NCI-H1930 (cell line): ENCODE data around the gene MROH2A.

Experiments used
- DNase-seq, 2 experiments: peaks; one replicate each; lab custom pipeline; 2025; lab: John Stamatoyannopoulos, UW

The MROH2A gene

DNA sequence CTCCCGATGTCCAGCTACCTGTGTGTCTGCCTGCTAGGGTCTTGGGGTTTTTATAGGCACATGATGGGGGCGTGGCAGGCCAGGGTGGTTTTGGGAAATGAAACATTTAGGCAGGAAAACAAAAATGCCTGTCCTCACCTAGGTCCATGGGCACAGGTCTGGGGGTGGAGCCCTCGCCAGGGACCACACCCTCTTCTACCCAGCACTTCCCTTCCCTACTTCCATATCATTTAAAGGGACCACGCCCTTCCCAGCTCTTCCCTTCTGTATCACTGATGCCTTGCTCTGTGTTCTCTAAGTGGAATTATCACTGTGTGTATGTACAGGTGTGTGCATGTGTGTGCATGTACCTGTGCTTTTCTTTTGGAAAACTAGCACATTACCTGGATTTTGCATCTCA is 11.7 kb upstream of the MROH2A start:
- no peak for DNase-seq

DNA sequence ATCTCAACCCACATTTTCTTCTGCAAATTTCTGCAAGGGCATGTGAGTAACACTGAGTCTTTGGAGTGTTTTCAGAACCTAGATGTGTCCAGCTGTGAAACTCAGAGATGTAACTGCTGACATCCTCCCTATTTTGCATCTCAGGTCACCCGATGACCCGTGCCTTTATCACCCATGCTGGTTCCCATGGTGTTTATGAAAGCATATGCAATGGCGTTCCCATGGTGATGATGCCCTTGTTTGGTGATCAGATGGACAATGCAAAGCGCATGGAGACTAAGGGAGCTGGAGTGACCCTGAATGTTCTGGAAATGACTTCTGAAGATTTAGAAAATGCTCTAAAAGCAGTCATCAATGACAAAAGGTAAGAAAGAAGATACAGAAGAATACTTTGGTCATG is 10.1 kb upstream of the MROH2A start:
- no peak for DNase-seq

DNA sequence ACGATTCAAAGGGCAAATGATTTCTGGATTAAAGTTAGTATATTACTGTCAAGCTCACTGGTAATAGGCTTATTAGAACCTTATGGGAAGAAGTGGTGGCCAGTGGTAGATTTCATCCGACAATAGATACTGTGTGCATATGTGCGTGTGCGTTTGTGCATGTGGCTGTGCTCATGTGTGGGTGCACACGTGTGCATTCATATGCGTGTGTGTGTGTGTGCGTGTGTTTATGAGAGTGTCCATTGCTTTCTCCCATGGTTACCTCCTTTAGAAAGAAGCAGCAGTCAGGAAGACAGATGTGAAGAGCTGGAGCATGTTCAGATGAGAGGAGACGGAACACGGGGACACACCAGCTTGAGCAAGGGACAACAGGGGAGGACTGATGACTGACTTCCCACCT is 8.9 kb upstream of the MROH2A start:
- no peak for DNase-seq

DNA sequence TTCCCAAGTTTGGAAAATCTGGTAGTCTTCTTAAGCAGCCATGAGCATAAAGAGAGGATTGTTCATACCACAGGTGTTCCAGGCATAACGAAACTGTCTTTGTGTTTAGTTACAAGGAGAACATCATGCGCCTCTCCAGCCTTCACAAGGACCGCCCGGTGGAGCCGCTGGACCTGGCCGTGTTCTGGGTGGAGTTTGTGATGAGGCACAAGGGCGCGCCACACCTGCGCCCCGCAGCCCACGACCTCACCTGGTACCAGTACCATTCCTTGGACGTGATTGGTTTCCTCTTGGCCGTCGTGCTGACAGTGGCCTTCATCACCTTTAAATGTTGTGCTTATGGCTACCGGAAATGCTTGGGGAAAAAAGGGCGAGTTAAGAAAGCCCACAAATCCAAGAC is 6.0 kb upstream of the MROH2A start:
- no peak for DNase-seq

DNA sequence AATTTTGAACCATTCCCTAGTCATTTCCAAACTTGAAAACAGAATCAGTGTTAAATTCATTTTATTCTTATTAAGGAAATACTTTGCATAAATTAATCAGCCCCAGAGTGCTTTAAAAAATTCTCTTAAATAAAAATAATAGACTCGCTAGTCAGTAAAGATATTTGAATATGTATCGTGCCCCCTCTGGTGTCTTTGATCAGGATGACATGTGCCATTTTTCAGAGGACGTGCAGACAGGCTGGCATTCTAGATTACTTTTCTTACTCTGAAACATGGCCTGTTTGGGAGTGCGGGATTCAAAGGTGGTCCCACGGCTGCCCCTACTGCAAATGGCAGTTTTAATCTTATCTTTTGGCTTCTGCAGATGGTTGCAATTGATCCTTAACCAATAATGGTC is 5.5 kb upstream of the MROH2A start:
- DNase-seq: no peak

DNA sequence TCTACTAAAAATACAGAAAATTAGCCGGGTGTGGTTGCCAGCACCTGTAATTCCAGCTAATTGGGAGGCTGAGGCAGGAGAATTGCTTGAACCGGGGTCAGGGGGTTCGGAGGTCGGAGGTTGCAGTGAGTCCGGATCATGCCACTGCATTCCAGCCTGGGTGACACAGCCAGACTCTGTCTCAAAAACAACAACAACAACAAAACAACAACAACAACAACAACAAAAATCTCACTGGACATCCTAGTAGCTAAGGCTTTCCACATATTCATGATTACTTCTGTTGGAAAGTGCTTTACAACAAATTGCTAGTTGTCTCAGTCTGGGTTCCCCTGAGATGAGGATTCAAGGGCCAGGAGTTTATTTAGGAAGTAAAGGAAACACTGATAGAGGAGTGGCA is 4.3 kb upstream of the MROH2A start:
- no peak for DNase-seq

DNA sequence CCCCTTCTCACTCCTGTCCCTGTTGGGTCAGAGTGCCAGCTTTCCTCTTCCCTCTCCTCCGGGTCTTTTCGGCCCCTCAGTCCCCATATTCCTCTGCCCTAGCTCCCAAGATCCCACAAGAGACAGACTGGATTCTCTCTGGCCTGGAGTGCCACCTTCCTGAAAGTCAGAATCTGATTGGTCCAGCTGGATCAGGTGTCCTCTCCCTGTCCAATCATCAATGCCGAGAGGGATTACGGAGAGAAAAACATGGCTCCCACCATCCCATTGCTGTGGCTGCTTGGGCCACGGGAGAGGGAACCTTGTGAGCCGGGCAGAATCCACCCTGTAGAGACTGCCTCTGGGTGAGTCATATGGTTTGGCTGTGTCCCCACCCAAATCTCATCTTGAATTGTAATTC is 2.7 kb upstream of the MROH2A start:
- no peak for DNase-seq

DNA sequence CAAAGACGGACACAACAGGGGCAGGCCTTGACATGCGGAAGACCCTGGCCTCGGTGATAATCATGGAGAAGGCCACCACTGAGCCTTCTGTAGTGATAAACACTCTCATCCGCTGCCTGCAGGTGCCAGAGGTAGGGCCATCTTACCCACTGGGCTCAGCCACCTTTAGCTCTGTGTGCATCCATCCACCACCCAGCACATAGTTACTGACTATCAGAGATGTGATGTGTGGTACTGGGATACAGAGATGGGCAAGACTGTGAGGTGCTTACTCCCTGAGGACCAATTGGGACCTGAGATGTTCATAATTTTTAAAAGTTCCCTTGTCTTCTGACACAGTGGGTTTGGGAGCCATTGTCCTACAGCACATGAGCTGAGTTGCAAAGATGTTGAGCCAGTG is 1.6 kb downstream of the MROH2A start:
- DNase-seq: no peak

DNA sequence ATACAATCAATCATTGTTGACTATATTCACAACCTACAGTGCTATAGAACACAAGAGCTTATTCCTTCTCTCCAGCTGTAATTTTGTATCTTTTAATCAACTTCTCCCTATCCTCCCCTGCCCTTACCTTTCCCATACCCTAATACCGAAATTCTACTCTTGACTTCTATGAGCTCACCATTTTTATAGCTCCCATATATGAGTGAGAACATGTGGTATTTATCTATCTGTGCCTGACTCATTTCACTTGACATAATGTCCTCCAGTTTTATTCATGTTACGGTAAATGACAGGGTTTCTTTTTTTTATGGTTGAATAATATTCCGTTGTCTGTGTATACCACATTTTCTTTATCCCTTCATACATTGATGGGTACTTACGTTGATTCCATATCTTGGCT is 2.6 kb downstream of the MROH2A start:
- DNase-seq: no peak

DNA sequence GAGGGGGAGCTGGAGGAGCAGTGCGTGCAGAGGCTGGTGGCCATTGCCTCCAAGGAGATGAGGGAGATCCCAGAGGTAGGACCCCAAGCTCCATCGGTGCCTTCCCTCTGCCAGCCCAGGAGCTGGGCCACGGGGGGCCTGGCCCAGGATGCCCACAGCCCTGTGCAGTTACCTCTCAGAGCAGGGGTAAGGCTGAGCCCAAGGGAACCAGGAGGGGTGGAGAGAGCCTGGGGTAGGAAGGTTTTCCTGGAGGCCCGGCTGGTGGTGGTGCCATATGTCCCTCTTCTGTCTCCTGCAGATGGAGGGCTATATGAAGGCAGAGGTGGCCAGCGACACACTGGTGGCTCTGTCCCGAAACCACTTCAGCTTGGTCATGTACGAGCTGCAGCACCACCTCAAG is 11.4 kb downstream of the MROH2A start:
- no peak for DNase-seq

DNA sequence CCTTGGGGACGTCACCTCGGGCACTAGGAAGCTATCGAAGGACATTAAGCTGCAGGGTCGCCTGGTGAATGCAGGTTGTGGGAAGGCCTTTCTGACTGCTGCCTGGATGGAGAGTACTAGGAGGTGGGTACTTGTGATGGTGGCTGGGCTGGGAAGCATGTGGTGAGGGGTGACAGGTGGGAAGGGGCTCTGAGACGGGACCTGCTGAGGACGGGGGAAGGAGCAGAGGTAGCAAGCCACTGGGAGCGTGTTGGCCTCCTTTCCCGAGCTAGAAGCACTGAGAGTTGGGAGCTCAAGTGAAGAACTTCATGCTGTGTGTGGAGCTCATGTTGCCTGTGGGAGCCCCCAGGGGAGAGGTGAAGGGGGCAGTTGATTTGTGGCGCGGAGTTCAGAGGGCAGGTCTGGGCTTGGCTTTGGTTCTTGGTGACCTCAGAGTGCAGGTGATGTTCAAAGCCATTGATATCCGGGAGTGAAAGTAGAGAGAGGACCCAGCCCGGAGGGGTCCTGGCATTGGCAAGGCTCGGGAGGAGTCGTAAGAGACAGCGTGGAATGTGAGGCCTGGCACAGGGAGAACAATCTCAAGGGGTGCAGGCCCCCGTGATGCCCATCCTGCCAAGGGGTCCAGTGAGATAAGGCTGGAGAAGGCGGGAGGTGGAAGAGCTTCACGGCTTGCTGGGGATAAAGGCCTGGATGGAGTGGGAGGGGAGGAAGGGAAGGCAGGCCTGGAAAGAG is 13.2 kb downstream of the MROH2A start:
- DNase-seq: no peak

DNA sequence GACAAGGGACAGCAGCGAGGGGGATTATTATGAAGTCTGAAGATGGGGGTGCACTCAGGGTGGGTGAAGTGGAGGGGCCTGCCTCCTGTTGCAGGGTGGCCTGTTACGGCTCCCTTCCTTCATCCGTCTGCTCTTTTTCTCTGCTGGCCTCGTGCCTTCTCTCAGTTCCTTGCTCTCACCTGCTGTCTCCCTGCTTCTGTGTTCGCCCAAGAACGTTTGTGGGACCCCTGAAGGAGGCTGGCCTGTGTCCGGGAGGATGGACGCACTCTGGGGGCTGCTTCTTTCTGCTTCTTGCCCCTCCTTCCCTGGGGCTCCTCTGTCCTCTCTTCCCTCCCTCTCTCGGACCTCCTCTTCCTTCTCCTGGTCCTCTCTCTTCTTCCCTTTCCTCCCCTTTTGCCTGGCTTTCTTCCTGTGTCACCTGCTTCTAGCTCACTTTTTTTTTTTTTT is 13.8 kb downstream of the MROH2A start:
- DNase-seq: no peak

DNA sequence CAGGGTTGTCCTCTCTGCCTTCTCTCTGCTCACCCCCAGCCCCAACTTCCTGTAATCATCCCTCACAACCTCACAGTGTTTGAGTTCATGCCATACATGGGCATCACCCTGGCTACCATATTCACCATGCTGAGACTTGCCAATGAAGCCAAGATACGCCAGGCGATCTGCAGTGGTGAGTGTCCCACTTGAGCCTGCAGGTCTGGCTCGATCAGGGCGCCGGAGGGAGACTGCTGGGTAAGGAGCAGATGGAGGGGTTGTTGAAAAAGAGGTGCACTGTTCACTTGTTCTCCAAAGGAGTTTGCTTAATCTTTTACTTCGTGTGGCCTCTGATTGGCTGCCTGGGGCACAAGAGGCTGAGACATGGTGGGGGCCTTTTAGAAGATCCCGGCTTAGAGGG is 14.6 kb downstream of the MROH2A start:
- no peak for DNase-seq

DNA sequence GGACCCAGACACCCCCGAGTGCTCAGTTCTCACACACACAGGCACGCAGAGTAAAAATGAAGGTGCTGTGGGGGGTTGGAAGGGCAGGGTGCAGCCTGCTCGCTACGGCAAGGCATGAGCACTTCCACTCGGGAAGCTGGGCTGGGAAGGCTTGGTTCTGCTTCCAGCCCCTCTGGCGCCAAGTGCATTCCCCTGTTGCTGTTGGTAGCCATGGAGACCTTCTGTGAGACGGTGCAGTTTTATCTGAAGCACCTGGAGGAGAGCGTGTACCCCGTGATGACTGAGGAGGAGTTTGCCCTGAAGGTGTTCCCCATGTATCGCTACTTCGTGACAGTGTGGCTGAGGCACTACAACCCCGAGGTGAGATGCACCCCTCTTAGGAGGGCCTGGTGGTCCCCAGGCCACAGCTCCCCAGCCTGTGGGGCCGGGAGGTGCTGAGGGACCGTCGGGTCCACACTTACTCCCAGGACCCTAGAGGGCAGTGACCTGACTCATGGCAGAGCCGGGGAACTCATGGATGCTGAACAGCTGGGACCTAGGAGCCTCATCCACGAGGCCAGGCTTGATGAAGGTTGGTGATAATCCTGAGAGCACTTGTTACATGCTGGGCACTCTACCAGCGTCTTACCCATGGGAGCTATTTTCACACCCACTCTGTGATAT is 15.5 kb downstream of the MROH2A start:
- no peak for DNase-seq

DNA sequence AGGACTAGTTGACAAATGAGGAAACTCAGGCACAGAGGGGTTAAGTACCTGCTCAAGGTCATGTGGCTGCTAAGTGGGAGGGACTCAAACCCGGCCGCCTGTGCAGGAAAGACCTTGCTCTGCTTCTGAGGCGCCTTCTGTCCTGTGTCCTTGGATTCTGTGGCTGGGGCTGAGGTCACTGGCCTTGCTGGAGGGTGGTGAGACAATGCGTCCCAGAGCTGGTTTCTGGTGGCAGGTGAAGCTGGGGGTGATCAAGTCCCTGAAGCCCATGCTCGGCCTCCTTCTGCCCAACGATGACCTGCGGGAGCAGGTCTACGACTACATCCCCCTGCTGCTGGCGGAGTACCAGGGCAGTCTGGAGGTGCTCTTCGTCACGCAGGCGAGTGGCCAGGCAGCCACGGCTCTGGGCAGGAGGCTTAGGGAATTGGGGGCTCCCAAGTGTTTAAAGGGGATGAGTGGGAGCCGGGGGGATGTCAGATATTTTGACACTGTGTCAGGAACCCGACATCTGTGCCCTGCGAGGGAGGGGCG is 16.1 kb downstream of the MROH2A start:
- no peak for DNase-seq

DNA sequence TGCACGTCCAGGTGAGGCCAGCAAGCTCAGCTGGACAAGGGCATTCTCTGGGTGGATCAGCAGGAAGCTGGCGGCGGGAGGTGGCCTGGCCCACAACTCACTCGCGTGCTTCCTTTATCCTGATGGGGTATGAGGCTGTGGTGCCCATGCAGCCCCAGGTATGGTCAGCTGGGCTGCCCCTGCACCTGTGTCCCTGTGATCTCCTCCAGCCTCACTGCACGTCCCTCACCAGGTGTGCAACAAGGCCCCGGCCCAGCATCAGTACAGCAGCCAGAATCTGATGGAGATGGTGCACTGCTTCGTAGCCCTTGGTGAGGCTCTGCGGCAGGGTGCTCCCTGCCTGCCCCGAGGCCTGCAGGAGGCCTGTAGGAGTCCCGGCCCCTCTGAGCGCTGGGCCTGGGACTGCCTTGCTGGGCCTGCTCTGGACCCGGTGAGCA is 17.6 kb downstream of the MROH2A start:
- DNase-seq: no peak

DNA sequence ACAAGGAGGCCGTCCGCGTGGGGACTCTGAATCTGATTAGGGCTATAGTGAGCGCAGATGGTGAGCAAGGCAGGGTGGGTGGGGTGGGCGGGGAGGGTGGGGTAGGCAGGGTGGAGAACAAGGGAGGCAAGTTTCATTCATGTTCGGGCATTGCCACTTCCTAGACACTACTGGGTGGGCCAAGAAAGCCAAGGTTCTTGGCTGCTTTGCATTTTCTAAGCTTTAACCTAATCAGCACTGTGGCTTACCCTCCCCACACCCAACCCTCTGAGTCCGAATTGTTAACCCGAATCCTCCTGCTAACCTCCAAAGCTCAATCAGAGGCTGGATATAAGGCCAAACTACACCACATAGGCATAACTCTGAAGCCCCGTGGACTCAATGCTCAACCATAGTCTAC is 18.1 kb downstream of the MROH2A start:
- DNase-seq: no peak

DNA sequence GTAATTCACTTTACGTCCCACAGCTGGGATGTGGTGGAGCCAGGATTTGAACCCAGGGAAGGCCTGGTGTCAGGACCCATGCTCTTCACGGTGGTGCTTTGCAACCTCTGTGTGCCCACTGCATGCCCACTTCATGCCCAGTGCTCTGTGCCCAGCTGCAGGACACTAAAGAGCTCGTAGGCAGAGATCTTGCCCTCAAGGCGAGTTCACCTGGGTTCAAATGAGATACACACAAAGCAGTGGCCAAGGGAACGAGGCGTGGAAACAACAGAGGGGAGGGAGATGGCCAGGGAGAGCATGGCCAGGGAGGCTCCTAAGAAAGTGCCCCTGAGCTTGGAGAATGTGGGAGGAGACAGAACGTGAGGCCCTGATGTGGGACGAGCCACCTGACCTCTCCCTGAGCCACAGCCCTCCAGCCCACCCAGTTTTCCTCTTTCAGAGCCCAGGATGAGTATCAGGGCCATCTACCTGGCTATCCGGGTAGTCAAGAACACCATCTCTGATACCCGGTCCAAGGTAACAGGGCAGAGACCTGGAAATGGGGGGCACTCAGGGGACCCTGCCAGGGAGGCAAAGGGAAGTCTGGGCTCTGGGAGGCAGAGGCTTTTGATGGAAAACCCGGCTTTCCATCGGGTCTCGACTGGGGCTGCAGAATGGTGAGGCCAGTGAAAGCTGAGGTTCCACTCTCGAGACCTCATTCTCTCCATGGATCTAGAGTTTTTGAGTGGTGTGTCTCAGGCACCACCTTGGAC is 20.4 kb downstream of the MROH2A start:
- no peak for DNase-seq

DNA sequence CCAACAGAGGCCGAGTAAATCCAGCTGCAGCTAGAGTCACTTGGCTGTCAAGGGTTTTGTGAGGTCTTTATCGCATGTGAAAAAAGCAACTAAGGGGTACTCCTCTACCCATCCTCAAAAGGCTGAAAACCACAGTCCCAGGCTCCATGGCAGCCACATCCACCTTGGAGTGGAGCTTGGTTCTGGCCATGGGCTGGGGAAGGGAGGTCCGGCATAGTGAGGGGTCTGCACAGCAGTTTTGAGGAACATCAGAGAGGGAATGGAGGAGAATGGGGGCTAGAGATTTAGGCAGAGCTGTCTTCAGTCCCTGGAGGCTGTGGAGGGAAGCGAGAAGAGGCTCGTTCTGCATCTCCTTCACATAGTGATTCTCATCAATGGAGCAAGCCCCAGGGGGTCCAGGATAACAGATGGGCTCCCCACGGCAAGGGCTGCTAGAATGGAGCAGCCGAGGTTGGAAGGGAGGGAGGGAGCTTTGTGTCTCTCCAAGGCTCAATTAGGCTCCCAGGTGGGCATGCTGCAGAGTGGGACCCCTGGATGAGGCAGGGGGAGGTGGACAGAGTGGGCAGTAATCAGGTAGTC is 21.0 kb downstream of the MROH2A start:
- no peak for DNase-seq

DNA sequence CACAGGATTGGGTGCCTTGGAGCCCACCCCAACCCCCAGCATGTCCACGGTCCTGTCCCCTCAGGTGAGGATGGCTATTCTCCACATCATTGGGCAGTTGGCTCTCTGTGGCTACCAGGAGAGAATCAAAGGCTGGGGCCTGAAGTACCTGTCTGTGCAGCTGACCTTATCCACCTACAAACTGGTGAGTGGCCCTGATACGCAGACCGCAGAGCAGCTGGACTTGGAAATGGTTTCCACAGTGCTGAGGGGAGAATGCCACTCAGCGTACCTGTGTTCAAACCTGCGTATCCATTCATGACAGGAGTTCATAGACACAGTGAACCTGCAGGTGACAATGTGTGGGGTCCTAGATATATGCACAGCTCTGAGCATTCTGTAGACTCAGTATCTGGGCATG is 21.6 kb downstream of the MROH2A start:
- DNase-seq: no peak

DNA sequence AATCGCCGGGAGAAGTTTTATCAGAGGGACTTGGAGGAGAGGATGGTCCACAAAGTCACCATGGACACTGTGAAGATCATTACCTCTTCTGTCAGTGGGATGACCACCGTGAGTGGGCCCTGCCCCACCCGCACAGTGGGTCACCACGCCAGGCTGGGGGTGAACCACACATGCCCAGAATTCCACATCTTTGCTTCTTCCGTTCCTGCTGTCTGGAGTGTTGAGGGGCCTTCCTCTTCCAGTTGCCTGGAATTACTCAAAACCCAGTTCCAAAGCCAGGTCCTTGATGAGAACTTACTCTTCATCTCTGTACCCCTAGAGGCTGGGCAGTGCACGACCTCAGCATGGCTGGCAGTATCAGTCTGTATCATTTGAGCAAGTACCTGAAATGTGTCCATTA is 22.1 kb downstream of the MROH2A start:
- no peak for DNase-seq

DNA sequence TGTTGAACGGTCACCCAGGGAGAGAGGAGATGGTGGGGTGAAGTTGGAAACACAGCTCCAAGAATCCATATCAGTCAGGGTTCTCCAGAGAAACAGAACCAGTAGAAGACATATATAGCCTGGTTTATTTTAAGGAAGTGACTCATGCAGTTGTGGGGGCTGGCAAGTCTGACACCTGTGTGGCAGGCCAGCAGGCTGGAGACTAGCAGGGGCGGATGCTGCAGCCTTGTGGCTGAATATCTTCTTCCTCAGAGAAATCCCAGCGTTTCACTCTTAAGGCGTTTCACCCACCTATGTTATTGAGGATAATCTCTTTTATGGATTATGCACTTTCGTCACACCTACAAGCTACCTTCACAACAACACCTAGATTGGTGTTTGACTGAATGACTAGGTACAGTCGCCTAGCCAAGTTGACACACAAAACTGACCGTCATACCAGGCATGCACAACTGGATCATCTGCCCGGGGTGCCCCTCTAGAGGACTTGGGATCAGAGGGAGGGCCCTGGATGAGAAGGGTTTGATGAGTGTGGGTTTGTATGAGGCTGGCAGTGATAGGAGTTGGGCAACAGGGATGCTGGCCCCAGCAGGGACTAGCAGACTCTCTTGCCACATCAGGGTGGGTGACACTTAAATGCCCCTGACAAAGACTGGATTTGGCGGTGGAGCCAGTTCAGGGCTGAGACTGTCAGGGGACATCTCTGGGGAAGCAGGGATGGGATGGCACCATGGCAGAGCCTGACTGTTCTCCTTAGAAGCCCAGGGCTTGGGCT is 23.4 kb downstream of the MROH2A start:
- DNase-seq: no peak
